22Rv1 (cell line): Measurements from ENCODE around the gene VIPAS39.

Source experiments
- H3K27ac ChIP-seq: fragments of 450-650 bp; 2 replicates; pipeline ENCODE4 v1.5.1; 2017
- ZFX ChIP-seq: fragments of 450-650 bp; IDR thresholded peaks from 2 replicates; pipeline ENCODE4 v1.6.1; 2017; ENCODE audit warnings: antibody characterized with exemption, borderline replicate concordance
- TF ChIP-seq, protein P1 (sequence below): fragments of 450-650 bp; IDR thresholded peaks from 2 replicates; pipeline ENCODE4 v1.5.1; 2017; ENCODE audit warnings: mild to moderate bottlenecking

VIPAS39 gene

DNA sequence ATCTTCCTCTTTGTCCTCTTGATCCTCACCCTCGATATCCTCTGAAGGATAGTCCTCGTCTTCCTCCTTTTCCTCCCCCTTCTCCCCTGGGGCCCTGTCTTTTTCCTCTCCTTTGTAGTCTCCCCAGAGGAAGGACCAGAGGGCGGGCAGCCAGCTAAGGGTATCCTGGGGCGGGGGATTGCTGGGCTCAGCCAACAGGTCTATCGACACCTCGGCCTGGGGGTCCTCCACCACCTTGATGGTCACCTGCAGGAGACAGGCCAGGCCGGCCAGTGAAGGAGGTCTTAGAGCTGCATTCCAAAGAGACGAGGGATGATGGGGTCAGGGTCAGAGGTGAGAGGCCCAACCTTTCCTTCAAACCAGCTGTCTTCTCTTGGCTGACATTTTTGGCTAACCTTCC, 25.0 kb upstream of the VIPAS39 start:
- H3K27ac ChIP-seq = no peak overlapping the region
- TF ChIP-seq, protein P1, sequence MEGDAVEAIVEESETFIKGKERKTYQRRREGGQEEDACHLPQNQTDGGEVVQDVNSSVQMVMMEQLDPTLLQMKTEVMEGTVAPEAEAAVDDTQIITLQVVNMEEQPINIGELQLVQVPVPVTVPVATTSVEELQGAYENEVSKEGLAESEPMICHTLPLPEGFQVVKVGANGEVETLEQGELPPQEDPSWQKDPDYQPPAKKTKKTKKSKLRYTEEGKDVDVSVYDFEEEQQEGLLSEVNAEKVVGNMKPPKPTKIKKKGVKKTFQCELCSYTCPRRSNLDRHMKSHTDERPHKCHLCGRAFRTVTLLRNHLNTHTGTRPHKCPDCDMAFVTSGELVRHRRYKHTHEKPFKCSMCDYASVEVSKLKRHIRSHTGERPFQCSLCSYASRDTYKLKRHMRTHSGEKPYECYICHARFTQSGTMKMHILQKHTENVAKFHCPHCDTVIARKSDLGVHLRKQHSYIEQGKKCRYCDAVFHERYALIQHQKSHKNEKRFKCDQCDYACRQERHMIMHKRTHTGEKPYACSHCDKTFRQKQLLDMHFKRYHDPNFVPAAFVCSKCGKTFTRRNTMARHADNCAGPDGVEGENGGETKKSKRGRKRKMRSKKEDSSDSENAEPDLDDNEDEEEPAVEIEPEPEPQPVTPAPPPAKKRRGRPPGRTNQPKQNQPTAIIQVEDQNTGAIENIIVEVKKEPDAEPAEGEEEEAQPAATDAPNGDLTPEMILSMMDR = no peak
- TF ChIP-seq ZFX = no peak

DNA sequence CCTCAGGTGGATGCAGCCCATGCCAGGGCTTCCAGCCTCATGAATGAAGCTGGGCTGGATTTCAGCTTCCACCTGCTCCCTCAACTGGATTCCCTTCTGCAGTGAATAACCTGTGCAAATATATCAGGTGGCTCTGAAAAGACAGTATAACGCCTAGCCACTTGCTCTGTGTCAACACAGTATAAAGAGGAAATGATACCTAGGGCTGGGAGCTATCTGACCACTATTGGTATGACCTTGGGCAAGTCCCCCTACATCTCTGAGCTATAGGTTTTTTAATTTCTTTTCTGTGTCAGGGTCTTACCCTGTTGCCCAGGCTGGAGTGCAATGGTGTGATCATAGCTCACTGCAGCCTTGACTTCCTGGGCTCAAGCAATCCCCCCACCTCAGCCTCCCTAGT, 21.4 kb upstream of the VIPAS39 start:
- no peak for TF ChIP-seq ZFX
- TF ChIP-seq, protein P1 = no peak
- H3K27ac ChIP-seq = no peak overlapping the region

DNA sequence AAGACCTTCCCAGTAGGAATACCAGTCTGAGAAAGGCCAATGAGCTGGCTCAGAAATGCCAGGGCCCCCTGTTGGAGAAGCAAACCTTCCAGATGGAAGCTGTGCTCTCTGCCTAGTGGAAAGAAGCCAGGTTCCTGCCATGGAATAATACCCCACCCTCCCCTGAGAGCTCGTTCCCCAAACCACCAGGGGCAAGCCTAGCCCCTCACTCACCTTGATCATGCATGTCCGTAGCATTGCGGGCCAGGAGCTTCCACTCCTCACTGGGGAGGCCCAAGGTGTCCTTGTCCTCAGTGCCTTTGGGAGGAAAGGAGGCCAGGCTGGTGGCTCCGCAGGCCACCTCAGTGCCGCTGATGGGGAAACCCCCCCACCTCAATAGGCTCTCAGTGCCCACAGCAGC, 20.6 kb upstream of the VIPAS39 start:
- TF ChIP-seq, protein P1 = no peak
- no peak for TF ChIP-seq ZFX
- no peak overlapping the region for H3K27ac ChIP-seq

DNA sequence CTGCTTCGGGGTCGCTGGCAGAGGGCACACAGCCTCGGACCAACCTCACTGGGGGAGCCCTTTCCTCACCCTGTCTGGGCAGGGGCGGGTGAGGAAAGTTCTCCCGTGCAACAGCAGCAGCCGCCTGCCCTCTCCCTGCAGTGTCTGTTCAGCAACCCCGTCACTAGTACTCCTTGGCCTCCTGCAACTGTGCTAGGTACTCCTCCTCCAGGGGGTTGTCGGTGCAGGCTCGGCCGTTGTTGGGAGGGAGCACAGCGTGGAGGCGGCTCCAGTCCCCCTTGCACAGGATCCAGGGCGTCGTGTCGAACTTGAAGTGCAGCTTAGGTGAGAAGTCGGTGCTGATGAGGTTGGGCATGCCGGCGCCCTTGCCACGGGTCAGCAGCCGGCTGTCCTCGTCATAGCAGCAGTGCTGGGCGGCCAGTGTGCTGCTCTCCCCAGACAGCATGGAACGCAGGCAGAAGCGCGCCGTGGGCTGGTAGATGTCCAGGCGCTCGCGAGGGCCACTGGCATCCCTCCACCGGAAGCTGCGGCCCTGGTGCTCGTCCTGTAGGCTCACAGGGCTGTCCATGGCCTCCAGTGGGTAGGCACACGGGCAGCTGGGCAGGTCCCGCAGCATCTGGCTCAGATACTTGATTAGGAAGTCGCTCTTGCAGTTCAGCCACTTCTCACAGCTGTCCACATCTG, 18.2 kb upstream of the VIPAS39 start:
- no peak overlapping the region for H3K27ac ChIP-seq
- TF ChIP-seq, protein P1 = no peak
- no peak for TF ChIP-seq ZFX

DNA sequence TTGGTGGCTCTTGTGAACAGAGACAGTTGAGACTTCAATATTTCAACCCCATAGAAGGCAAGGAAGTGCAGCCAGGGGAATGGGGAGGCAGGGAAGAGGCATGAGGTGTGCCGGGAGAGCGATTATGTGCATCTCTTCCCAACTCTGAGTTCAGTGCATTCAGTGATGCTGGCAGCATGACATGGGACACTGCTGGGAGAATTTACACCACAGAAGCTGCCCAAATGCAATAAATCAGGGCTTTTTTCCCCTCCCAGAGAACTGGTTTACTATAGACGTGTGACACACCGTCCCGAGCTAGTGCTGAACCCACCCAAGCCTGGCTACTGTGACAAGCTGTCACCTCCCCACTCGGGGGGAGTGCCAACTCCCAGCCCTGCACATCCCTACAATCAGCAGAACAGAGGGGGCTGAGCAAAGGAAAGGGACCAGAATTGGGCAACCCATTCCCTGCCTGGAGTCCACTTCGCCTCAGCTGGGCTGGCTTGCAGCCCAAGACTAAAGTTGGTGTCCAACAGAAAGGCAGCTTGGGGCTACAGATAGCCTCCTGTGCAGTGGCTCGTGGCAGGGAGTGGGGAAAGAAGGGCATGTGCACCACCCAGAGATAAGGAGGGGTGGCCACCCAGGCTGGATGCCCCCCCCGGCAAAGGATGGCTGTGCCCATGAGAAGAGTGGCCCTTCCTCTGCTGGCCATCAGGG, 17.2 kb upstream of the VIPAS39 start:
- TF ChIP-seq, protein P1 = no peak
- no peak for TF ChIP-seq ZFX
- H3K27ac ChIP-seq = no peak overlapping the region

DNA sequence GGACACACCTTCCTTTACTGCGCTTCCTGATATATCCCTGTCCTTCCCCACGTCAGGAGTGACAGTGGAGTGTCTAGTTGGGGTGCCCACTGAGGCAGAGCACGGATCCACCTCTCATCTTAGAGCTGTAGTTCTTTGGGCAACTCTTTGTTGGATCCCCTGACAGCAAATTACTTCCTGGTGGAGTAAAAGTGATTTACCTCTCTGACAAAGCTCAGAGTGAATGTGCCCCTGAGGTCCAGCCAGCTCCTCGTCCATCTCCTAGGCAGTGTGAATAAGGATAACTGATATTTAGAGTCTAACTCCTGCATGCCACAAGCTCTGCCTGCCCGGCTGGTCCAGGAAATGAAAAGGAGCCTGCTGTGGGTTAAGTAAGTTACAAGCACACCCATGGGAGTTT, 16.5 kb upstream of the VIPAS39 start:
- no peak for TF ChIP-seq ZFX
- TF ChIP-seq, protein P1 = no peak
- H3K27ac ChIP-seq = no peak overlapping the region

DNA sequence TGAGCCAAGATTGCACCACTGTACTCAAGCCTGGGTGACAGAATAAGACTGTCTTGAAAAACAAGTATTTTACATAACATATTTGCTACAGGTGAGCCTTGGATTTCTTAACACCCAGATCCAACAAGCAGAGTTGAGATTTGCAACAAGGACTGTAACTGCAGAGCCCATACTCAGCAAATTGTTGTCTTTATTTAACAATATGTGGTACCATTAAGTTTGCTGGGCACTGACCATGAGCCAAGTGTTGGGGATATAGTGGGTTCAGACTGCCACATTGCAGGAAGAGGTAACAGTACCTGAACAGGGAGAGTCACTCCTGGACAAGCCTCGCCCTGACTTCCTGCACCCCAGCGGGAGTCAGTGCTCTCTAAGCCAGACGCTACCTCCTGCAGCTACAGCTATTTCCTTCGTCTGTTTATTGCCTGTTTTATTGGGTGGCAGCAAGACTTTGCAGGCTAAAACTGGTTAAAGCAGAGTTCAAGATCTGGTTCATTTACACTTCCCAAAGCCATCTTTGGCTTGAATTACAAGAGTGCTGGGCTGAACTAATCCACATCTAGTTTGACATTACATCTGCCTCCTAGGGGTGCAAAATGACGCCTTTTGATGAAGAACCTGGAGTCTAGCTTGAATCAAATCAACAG, 12.9 kb upstream of the VIPAS39 start:
- no peak overlapping the region for H3K27ac ChIP-seq
- TF ChIP-seq, protein P1 = no peak
- TF ChIP-seq ZFX = no peak
